ENCODE measurements around the gene SRSF6. TPM values are rescaled to one million over a fixed set of nuclear protein-coding genes. Genes with fewer than 3 reads are reported as not detected.

SRSF6 gene
- total and polyA plus RNA-seq, 10 of the 15 experiments (the other 5 are each of a cell fraction or from before 2014, with no cell fraction given) = 57.2 to 191 (median 108) TPM

DNA sequence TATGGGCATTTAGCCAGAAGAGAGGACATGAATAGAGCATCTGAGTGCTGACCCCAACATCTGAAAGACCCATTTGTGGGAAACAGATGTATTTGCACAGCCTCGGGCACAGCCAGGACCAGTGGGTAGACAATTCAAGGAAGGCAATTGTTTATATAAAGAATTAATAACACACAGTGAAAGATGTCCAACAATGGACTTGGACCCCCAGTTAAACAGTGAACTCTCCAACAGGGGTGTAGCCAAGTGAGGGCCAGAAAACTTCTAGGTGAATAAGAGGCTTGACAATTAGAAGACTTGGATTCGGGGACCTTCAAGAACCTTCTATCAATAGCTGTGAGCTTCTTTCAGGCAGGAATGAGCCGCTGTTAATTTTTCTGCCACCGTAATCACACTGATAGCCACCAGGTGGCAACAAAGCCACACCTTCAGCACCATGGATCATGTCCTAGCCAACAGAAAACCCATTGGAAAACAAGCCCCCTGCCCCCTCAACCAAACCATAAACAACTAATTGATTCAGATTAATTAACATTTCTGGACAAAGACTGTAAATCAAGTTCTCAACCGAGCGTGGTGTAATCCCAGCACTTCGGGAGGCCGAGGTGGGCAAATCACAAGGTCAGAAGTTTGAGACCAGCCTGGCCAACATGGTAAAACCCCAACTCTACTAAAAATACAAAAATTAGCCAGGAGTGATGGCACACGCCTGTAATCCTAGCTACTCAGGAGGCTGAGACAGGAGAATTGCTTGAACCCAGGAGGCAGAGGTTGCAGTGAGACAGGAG lies 8.8 kb upstream of the SRSF6 start:
- ATAC-seq = peak; percentile 89
- 26% methylated on average over 9 of the region's 9 CpGs for WGBS (ENCODE audit: insufficient coverage, insufficient replicate concordance, low lambda C conversion rate, missing lambda C conversion rate)
- no peaks in the 10 kb centered on the region for H4K20me1 ChIP-seq (ENCODE audit: control insufficient read depth, insufficient read depth)
- TF ChIP-seq, protein P1, sequence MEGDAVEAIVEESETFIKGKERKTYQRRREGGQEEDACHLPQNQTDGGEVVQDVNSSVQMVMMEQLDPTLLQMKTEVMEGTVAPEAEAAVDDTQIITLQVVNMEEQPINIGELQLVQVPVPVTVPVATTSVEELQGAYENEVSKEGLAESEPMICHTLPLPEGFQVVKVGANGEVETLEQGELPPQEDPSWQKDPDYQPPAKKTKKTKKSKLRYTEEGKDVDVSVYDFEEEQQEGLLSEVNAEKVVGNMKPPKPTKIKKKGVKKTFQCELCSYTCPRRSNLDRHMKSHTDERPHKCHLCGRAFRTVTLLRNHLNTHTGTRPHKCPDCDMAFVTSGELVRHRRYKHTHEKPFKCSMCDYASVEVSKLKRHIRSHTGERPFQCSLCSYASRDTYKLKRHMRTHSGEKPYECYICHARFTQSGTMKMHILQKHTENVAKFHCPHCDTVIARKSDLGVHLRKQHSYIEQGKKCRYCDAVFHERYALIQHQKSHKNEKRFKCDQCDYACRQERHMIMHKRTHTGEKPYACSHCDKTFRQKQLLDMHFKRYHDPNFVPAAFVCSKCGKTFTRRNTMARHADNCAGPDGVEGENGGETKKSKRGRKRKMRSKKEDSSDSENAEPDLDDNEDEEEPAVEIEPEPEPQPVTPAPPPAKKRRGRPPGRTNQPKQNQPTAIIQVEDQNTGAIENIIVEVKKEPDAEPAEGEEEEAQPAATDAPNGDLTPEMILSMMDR (IDR thresholded peaks at IDR 0.05 in 2 of 3, conservative IDR thresholded peaks at IDR 0.05 in 1 of 3; ENCODE audit: control insufficient read depth in 2 of 3, extremely low read depth in 1 of 3, insufficient read depth in 1 of 3, low read depth in 3 of 3, low read length in 3 of 3) = peak; percentile 74 to 87 (median 77)
- TF ChIP-seq, protein P2, sequence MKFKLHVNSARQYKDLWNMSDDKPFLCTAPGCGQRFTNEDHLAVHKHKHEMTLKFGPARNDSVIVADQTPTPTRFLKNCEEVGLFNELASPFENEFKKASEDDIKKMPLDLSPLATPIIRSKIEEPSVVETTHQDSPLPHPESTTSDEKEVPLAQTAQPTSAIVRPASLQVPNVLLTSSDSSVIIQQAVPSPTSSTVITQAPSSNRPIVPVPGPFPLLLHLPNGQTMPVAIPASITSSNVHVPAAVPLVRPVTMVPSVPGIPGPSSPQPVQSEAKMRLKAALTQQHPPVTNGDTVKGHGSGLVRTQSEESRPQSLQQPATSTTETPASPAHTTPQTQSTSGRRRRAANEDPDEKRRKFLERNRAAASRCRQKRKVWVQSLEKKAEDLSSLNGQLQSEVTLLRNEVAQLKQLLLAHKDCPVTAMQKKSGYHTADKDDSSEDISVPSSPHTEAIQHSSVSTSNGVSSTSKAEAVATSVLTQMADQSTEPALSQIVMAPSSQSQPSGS (IDR thresholded peaks at IDR 0.05; ENCODE audit: low read length) = no peak
- TF ChIP-seq GATAD2B (conservative IDR thresholded peaks at IDR 0.05; ENCODE audit: low read depth) (no peak), RAD21 (IDR thresholded peaks at IDR 0.05; ENCODE audit: insufficient read depth, low read depth, low read length) (peak; percentile 90), YBX1 (IDR thresholded peaks at IDR 0.05) (no peak), BCL11A (IDR thresholded peaks at IDR 0.05; ENCODE audit: low read depth, low read length) (no peak), KDM1A (IDR thresholded peaks at IDR 0.05; ENCODE audit: borderline replicate concordance) (no peak), YY1 (IDR thresholded peaks at IDR 0.05; ENCODE audit: low read depth, low read length) (no peak), SMC3 (IDR thresholded peaks at IDR 0.05; ENCODE audit: borderline replicate concordance, low read length) (peak; percentile 79), SIX5 (IDR thresholded peaks at IDR 0.05; ENCODE audit: low read depth, low read length, severe bottlenecking) (no peak), ETV6 (conservative IDR thresholded peaks at IDR 0.05 in 1 of 2, IDR thresholded peaks at IDR 0.05 in 1 of 2; ENCODE audit: borderline replicate concordance in 1 of 2, low read depth in 1 of 2) (no peak)
- TF ChIP-seq, protein P3, sequence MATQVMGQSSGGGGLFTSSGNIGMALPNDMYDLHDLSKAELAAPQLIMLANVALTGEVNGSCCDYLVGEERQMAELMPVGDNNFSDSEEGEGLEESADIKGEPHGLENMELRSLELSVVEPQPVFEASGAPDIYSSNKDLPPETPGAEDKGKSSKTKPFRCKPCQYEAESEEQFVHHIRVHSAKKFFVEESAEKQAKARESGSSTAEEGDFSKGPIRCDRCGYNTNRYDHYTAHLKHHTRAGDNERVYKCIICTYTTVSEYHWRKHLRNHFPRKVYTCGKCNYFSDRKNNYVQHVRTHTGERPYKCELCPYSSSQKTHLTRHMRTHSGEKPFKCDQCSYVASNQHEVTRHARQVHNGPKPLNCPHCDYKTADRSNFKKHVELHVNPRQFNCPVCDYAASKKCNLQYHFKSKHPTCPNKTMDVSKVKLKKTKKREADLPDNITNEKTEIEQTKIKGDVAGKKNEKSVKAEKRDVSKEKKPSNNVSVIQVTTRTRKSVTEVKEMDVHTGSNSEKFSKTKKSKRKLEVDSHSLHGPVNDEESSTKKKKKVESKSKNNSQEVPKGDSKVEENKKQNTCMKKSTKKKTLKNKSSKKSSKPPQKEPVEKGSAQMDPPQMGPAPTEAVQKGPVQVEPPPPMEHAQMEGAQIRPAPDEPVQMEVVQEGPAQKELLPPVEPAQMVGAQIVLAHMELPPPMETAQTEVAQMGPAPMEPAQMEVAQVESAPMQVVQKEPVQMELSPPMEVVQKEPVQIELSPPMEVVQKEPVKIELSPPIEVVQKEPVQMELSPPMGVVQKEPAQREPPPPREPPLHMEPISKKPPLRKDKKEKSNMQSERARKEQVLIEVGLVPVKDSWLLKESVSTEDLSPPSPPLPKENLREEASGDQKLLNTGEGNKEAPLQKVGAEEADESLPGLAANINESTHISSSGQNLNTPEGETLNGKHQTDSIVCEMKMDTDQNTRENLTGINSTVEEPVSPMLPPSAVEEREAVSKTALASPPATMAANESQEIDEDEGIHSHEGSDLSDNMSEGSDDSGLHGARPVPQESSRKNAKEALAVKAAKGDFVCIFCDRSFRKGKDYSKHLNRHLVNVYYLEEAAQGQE (IDR thresholded peaks at IDR 0.05; ENCODE audit: low read depth, low read length) = no peak
- TF ChIP-seq, protein P4, sequence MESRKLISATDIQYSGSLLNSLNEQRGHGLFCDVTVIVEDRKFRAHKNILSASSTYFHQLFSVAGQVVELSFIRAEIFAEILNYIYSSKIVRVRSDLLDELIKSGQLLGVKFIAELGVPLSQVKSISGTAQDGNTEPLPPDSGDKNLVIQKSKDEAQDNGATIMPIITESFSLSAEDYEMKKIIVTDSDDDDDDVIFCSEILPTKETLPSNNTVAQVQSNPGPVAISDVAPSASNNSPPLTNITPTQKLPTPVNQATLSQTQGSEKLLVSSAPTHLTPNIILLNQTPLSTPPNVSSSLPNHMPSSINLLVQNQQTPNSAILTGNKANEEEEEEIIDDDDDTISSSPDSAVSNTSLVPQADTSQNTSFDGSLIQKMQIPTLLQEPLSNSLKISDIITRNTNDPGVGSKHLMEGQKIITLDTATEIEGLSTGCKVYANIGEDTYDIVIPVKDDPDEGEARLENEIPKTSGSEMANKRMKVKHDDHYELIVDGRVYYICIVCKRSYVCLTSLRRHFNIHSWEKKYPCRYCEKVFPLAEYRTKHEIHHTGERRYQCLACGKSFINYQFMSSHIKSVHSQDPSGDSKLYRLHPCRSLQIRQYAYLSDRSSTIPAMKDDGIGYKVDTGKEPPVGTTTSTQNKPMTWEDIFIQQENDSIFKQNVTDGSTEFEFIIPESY (IDR thresholded peaks at IDR 0.05) = no peak

More for the DNA sequence above, 8.8 kb upstream of the SRSF6 start:
- Histone ChIP-seq H2AFZ (ENCODE audit: control insufficient read depth, low read depth, low read length) (peak overlapping the region; percentile 58), H3K27ac (ENCODE audit: control insufficient read depth, insufficient read depth) (no peak overlapping the region), H3K4me3 (no peak overlapping the region), H3K9me3 (replicated peaks; ENCODE audit: control insufficient read depth, insufficient read depth, low read length) (no peaks in the 10 kb centered on the region; the same call in 2 of the 3 replicates), H3K9ac (ENCODE audit: control insufficient read depth, insufficient read depth, low read length) (no peak overlapping the region), H3K36me3 (ENCODE audit: control insufficient read depth in 2 of 2, insufficient read depth in 2 of 2, low read length in 1 of 2) (no peaks in the 10 kb centered on the region), H3K4me1 (ENCODE audit: control insufficient read depth, insufficient read depth, low read length) (no peaks in the 10 kb centered on the region), H3K27me3 (replicated peaks in 1 of 2; ENCODE audit: control insufficient read depth in 2 of 2, insufficient read depth in 2 of 2, low read length in 1 of 2) (no peaks in the 10 kb centered on the region), H3K4me2 (ENCODE audit: control insufficient read depth, insufficient read depth) (no peak overlapping the region), H3K79me2 (ENCODE audit: control insufficient read depth, insufficient read depth, low read length) (no peaks in the 10 kb centered on the region)
- POLR2A ChIA-PET = interaction anchor here (0.8 kb wide), 1 partner anchor 643 kb away, joined by 4 read pairs; no protein-coding TSS in a partner anchor
- CTCF ChIA-PET = interaction anchor here (0.6 to 4.2 kb wide), 30 partner anchors 8 to 1105 kb away, joined by 3 to 38 read pairs (median 4); partner anchors contain the start of genes IFT52 and SRSF6
- intact Hi-C loops (cut with micrococcal nuclease; ENCODE audit: unreplicated experiment) (loop anchor here (1.0 to 5.0 kb wide), 2 partner anchors 243 to 644 kb away; no protein-coding TSS in a partner anchor), in situ Hi-C loops (cut with MboI) (no loop called here)
- peak; percentile 13 for DNase-seq (ENCODE audit: low read depth, low spot score)
- FAIRE-seq = peak; percentile 85
- SMC1A ChIA-PET (ENCODE audit: uncharacterized antibody, unreplicated experiment) = interaction anchor here (0.6 to 1.9 kb wide), 11 partner anchors 8 to 742 kb away, joined by 3 to 15 read pairs (median 4); partner anchors contain the start of gene SRSF6
- RAD21 ChIA-PET (ENCODE audit: unreplicated experiment) = interaction anchor here (0.6 to 2.7 kb wide), 17 partner anchors 8 to 741 kb away, joined by 3 to 15 read pairs (median 4); partner anchors contain the start of gene SRSF6
- BruUV-seq (replicated peaks) = no TSS peak
